Measurements from ENCODE around the gene HPSE2. TPM values are rescaled to one million over a fixed set of nuclear protein-coding genes. Genes with fewer than 3 reads are reported as not detected.

Gene HPSE2
- total RNA-seq, 1 experiment from 2014 or later: 0.20 TPM

DNA sequence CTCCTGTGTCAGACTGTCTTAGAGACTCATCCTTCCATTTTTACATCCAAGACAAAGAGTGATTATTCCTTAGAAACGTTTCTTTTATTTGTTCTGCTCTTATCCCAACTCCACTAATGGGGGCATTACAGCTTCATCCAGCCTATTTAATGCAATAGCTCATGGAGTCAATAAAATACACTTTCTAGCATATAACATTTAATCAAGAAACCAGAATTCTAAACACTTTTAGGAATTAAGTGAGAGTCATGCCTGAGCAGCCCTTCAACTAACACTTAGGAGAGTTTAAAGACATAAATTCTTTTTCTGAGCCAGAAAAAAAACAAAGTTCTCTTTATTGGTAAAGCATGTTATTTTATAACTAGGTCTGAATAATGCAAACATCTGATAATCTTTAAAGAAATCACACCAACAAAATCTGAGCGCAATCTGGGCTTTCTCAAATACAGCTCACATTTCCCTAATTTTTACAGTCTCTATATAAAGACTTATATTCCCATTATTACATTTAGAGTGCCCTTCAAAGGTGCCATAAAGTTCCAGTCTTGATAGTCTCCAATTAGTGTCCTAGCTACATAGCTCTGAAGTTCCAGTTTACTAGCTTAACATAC, 427.3 kb downstream of the HPSE2 start:
- DNase-seq: no peak
- no peak overlapping the region for H3K9ac ChIP-seq (ENCODE audit: extremely low read depth, insufficient read length, low read length)
- no peak overlapping the region for H2AFZ ChIP-seq (ENCODE audit: low read length)
- H3K79me2 ChIP-seq (ENCODE audit: insufficient read depth, low read length): no peaks in the 10 kb centered on the region
- H3K27me3 ChIP-seq (ENCODE audit: insufficient read depth, low read length): no peaks in the 10 kb centered on the region
- no peaks in the 10 kb centered on the region for H3K79me1 ChIP-seq (ENCODE audit: insufficient read depth, low read depth, low read length, poor library complexity, severe bottlenecking)
- H3K23me2 ChIP-seq (ENCODE audit: insufficient read length, low read depth, low read length, poor library complexity, severe bottlenecking): no peaks in the 10 kb centered on the region
- H3K4me1 ChIP-seq (ENCODE audit: insufficient read depth, low read length): no peaks in the 10 kb centered on the region
- Mint-ChIP-seq H3K4me1 (no peaks in the 10 kb centered on the region), H3K27me3 (ENCODE audit: low read depth) (peaks cover 5% of the 10 kb centered on the region; the same call in 1 of the 2 replicates), H3K9me3 (no peaks in the 10 kb centered on the region; a peak in 1 of 5 replicates), H3K36me3 (ENCODE audit: insufficient read depth in 1 of 3, low read depth in 3 of 3) (no peaks in the 10 kb centered on the region), H3K27ac (no peak overlapping the region), H3K4me3 (no peak overlapping the region)
- H3K56ac ChIP-seq (ENCODE audit: insufficient read length, low read depth, low read length): no peak overlapping the region
- no peak overlapping the region for H3K14ac ChIP-seq (ENCODE audit: insufficient read depth, low read length)
- no peaks in the 10 kb centered on the region for H3K9me3 ChIP-seq (ENCODE audit: control insufficient read depth, low read depth, low read length)
- no peak overlapping the region for H3T11ph ChIP-seq (ENCODE audit: low read length)
- no peak overlapping the region for H3K23ac ChIP-seq (ENCODE audit: insufficient read length, low read depth, low read length)
- H2AK5ac ChIP-seq (ENCODE audit: insufficient read length, low read length): no peak overlapping the region
- no peak overlapping the region for H4K8ac ChIP-seq (replicated peaks; ENCODE audit: insufficient read length, low read depth, low read length)
- H4K91ac ChIP-seq (ENCODE audit: insufficient read length, low read depth, low read length): no peak overlapping the region
- H2BK5ac ChIP-seq (ENCODE audit: insufficient read length, low read length): no peak overlapping the region
- TF ChIP-seq, protein P1, sequence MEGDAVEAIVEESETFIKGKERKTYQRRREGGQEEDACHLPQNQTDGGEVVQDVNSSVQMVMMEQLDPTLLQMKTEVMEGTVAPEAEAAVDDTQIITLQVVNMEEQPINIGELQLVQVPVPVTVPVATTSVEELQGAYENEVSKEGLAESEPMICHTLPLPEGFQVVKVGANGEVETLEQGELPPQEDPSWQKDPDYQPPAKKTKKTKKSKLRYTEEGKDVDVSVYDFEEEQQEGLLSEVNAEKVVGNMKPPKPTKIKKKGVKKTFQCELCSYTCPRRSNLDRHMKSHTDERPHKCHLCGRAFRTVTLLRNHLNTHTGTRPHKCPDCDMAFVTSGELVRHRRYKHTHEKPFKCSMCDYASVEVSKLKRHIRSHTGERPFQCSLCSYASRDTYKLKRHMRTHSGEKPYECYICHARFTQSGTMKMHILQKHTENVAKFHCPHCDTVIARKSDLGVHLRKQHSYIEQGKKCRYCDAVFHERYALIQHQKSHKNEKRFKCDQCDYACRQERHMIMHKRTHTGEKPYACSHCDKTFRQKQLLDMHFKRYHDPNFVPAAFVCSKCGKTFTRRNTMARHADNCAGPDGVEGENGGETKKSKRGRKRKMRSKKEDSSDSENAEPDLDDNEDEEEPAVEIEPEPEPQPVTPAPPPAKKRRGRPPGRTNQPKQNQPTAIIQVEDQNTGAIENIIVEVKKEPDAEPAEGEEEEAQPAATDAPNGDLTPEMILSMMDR (conservative IDR thresholded peaks at IDR 0.05): no peak
- no peak overlapping the region for H3K27ac ChIP-seq (ENCODE audit: insufficient read length, low read depth, low read length)
- no peak overlapping the region for H4K5ac ChIP-seq (ENCODE audit: insufficient read length, low read depth, low read length)
- H2BK12ac ChIP-seq (ENCODE audit: insufficient read length, low read depth, low read length): no peak overlapping the region
- WGBS (ENCODE audit: extremely low coverage, insufficient read length, low lambda C conversion rate): no CpG with 5 or more reads among the region's 2 CpGs
- no peak overlapping the region for H3K18ac ChIP-seq (ENCODE audit: insufficient read length, low read depth, low read length)
- no peak overlapping the region for H2BK15ac ChIP-seq (ENCODE audit: low read depth, low read length)
- H2BK120ac ChIP-seq (ENCODE audit: low read depth, low read length, poor library complexity, severe bottlenecking): no peak overlapping the region
- H2BK20ac ChIP-seq (ENCODE audit: low read depth, low read length, poor library complexity, severe bottlenecking): no peak overlapping the region
- no peak overlapping the region for H3K4me2 ChIP-seq (ENCODE audit: insufficient read depth, insufficient read length, low read length)
- H4K20me1 ChIP-seq (ENCODE audit: control insufficient read depth, insufficient read depth, insufficient read length): no peaks in the 10 kb centered on the region
- H3K4ac ChIP-seq (ENCODE audit: low read depth, low read length): no peak overlapping the region
